Stimulated activated CD4-positive, alpha-beta T cell treated with anti-CD3 and anti-CD28 coated beads, Interleukin-4, amount 100 ng/mL, for 4 hours (primary cell): Measurements from ENCODE around the gene VAPA.

Source experiments
- DNase-seq, 2 experiments: peaks; one replicate each; pipeline ENCODE4 v3.0.0-alpha.2; 2020

VAPA gene, protein sequence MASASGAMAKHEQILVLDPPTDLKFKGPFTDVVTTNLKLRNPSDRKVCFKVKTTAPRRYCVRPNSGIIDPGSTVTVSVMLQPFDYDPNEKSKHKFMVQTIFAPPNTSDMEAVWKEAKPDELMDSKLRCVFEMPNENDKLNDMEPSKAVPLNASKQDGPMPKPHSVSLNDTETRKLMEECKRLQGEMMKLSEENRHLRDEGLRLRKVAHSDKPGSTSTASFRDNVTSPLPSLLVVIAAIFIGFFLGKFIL

DNA sequence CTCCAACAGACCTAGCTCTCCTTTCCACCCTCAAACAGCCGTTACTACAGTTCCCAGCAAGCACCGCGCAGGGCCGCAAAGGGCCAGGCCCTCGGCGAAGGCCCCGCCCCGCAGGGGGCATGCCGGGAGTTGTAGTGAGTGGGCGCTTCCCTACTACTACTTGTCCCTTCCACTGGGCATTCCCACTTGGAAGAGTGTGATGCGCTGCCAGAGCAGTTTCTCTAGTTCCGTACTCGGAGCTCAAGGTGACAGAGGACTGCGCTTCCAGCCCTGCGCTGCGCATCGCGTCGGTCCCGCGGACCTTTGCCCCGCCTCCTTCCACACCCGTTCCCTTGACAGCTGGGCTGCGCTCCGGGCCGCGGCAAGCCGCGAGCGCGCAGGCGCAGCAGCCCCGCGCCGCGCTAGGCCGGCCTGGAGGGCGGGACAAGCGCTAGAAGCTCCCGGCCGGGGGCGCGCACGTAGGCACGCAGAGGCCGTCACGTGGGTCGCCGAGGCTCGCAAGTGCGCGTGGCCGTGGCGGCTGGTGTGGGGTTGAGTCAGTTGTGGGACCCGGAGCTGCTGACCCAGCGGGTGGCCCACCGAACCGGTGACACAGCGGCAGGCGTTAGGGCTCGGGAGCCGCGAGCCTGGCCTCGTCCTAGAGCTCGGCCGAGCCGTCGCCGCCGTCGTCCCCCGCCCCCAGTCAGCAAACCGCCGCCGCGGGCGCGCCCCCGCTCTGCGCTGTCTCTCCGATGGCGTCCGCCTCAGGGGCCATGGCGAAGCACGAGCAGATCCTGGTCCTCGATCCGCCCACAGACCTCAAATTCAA, at the start of gene VAPA:
Gene VAPA, plus strand, starts transcription at position 491 of the 808 bp plus-strand sequence. Its CDS starts 241 bp downstream, at position 732.
- peak; percentile 90 to 91 for DNase-seq

DNA sequence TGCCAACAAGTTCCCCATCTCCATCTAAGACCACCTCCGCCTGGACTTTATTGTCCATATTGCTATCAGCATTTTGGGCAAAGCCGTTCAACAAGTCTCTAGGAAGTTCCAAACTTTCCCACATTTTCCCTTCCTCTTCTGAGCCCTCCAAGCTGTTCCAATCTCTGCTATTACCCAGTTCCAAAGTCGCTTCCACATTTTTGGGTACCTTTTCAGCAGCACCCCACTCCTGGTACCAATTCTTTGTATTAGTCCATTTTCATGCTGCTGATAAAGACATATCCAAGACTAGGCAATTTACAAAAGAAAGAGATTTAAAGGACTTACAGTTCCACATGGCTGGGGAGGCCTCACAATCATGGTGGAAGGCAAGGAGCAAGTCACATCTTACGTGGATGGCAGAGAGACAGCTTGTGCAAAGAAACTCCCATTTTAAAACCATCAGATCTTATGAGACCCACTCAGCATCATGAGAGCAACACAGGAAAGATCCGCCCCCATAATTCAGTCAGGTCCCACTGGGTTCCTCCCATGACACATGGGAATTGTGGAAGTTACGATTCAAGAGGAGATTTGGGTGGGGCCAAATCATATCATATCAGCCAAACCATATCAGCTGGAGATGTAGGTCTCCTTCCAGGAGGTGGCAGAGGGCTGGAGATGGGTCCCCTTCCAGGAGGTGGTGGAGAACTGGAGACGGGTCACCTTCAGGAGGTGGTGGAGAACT, 47.9 kb upstream of the VAPA start:
- no peak for DNase-seq

DNA sequence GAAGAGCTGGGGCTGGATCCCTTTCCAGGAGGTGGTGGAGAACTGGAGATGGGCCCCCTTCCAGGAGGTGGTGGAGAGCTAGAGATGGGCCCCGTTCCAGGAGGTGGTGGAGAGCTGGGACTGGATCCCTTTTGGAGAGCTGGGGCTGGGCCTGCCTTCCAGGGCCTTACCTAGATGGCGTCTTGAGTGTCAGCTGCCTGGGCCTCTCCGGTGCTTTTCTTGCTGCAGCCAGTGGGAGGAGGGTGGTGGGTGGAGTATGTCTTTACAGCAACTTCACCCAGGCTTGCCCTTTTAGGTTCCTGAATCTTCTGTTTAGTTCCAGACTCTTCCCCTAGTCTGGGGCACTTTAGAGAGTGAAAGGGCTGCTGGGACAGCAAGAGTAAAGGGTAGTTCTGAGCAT, 47.2 kb upstream of the VAPA start:
- DNase-seq = no peak

DNA sequence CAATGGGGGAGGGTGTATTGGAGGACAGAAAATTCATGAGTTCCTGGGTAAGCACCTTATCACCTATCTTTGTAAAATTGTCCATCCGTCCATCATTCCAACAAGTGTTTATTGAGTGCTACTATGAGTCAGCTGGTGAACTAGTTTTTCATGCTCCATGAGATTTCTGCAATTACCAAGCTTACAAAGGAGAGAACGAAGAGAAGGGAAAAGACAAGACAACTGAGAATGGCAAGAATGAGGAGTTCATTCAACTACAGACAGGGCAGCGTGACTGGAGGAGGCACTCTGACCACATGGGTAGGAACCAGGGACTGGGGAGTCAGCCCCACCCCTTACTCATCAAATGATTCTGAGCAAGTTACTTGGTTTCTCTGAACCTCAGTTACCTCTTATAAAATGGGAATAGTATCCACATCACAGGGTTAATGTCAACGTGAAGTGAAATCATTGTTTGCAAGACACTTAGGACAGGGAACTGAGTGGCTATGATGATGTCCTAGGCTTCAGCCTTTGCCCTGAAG, 46.7 kb upstream of the VAPA start:
- no peak for DNase-seq

DNA sequence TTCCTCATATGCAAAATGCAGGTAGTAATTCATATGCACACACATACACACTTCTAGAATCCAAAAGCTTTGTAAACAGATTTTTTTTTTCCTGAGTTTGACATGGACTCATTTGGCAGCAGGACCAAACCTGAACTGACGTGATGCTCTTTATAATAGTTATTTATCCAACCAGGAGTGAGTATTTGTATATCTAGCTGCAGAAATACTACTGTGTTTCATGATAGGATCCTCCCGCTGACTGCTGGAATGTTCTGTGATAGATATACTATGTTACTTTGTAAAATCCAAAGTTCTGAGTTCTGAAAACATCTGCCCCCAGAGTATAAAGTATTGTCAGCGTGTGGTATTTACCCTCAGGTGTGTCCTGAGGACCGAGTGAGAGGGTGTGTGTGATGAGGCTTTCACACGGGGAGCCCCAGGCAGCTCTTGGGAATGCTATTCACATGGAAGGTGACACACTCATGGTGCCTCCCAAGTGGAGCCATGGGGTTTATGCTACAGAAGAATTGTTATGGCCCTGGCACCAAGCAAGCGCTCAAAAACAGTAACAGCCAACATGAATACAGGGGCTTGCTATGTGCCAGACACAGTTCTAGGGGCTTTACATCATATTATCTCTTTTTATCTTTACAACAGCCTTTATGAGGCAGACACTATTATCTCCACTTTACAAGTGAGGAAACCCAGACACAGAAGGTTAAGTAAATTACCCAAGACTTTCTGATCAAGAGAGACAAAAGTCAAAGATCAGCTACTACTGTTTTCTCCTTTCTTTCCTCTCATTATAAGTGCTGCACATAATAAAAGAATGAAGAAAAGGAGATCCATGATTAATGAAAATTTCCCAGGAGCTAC, 44.7 kb upstream of the VAPA start:
- no peak for DNase-seq

DNA sequence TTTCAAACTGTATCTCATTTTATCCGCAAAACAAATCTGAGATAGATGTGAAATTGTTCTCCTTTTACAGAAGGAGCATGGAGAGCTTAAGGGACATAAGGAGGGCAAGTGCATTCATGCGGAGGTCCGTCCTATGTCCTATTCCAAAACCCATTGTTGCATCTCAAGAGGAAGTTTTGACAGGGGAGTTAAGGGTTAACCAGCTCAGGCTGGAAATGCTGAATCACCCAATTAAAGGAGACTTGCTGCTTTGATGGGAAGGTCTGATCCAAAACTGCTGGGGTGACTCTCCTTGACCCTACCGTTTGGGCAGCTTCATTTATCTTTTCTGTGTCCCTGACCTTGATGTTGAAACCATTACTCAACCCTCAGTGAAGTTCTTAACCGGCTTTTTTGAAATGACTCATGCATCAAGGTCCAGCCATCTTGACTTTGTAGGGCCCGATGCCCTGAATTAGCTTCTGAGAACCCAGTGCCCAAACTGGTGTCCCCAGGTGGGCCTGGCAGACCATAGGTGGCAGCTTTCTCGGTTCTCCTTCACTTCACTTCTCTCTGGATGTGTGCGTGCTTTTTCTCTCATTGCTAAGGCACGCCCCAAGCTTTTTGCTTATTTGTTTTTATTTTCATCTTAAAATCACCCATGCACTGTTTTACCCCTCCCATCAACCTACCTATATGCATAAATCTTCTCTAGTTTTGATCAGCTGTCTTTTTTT, 43.9 kb upstream of the VAPA start:
- no peak for DNase-seq

DNA sequence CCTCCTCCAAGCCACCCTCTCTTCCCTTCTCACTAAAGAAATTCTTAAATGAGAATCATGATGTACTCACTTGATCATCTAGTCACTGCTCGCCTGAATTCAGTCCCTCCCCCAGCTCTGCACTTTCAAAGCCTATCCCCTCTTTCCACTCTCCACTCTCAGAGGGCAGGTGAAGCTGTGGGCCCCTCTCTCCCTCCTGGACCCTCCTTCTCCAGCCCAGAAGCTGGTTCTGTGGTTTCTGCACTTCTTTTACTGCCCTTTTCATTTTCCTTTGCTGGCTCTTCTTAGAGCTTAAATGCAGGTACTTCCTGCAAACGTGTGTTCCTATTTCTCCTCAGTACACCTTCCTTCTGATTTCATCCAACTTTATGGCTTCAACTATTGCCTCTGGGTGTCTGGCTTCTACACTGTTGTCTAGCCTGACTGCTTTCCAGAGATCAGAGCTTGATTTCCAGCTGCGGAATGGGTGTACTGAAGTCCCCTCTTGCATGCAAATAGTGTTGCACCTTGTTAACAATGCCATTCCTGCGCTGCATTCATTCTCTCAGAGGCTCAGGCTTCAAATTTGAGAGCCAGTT, 43.3 kb upstream of the VAPA start:
- DNase-seq = no peak

DNA sequence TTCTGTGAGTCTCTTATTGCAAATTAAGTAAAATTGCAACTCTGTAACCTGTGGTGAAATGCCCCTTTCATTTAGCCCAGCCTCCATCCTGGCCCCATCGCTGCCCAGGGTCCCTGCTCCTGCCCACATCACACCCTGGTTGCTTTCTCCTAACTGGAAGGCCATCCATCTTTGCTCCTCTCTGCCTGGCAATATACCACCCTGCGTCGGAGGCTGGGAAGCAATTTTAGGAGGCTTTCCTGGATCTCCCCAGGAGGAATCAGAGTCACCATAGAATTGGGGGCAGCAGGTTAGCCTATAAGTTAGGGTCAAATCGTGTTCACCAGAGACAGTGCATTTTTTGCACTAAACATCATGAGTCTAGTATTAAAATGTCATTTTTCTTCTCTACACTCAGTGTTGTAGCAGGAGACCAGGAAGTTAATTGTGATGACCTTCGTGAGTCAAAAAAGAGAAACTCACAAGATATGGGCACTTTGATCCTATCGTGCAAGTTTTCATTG, 42.5 kb upstream of the VAPA start:
- DNase-seq = no peak

DNA sequence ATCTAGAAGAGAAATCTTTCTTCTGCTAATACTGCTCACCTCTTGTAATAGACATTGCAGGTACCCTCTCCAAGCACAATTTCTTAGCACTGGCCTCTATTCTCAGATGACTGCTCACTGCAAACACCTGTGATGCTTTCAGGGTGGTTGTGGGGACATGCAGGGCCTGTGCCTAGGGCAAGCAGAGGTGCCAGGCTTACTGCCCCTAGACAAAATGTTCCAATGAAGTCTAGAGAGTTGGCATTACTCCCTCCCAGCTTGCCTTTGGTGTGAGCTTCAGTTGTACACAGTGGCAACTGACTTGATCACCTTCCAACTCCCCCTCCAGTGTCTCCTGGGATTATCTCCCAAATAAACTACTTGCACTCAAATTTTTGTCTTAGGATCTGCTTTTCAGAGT, 41.0 kb upstream of the VAPA start:
- no peak for DNase-seq

DNA sequence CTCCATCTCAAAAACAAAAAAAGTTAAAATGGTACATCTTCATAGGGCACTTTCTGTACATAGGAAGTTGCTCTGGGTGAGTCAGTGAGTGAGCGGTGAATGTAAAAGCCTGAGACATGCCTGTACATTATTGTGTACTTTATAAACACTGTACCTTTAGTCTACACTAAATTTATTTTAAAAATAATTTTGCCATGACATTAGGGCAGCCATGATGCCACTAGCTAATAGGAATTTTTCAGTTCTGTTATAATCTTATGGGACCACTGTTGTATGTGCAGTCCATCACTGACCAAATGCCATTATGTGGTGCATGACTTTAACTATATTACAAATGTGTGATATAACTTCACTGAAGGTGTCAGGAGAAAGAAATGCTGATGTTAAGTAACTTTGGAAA, 39.1 kb upstream of the VAPA start:
- DNase-seq = no peak

DNA sequence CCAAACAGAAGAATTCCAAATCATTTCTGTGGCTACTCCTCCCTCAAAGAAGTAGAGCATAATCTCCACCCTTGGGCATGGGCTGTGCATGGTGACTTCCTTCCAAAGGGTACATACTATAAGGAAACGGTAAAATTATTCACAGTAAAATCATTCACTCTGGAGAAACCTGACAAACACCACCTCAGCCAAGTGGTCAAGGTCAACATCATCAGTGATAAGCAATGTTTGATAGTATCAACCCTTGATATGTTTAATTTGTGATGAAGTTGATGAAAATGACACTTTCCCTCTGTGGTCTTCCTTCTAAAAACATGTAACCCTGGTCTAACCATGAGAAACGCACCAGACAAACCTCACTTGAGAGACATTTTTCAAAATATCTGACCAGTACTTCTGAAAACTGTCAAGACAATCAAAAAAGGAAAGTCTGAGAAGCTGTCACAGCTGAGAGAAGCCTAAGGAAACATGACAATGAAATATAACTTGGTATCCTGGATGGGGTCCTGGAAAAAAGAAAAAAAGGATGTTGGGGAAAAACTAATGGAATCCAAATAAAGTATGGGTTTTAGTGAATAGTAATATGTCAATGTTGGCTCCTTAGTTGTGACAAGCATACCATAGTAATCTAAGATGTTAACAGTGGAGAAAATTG, 37.5 kb upstream of the VAPA start:
- no peak for DNase-seq

DNA sequence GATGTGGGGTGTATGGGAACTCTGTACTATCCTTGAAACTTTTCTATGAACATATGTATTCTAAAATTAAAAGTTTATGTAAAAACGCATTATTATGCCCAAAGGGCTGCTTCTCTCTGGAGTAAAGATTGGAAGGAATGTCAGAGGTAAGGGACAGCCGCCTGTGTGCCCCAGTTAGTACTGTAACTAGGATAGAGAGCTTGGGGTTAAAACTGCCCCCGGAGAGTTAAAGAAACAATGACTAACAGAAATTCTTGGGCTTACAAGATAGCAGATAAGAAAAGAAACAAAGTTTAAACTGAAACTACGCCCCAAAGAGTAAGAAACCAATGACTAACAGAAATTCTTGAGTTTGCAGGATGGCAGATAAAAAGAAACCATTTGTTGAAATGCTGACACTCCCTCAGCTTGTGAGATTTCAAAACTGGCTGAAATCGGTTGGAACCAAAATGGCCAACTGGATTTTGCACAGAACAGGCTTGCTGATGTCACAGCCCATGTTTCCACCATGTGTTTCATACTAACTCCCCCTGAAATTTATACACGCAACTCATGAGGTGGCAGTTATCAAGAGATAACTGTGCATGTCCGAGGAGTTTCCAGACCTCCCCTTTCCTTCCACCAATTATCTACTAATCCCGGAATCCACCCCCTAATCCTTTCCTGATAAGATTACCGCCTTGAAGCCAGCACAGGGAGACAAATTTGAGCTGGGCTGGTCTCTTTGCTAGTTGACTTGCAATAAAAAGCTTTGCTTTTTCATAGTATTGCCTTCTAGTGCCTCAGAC, 36.8 kb upstream of the VAPA start:
- DNase-seq = no peak

DNA sequence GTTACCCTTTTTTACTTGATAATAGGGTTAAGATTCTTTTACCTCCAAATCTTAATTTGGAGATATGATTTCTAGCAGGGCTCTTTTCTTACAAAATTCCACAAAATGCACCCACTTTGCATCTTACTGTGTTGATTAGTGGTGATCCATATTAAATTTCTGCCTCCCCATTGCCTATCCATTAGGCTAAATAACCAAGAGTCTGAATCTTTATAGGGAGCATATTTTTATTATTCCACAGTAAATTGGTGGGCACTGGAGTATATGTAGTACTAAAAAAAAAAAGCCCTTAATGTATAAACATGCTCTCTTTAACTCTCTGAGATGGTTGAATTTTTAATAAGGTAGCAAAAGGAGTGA, 36.2 kb upstream of the VAPA start:
- DNase-seq = no peak

DNA sequence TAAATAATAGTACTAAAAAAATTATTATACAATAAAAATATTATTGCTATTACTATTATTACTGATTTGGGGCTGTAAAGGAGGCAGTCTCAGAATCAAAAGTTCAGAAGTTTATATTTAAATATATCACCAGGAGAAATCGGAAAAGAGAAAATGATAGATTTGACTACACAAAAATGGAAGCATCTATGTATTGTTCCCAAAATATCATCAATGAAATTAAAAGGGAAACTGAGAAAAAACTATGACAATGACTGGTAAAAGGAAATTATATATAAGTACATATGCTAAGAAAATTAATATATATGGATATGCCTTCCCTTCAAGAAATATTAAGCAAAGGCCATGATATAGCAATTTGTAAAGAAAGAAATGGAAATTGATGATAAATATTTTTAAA, 35.7 kb upstream of the VAPA start:
- no peak for DNase-seq

DNA sequence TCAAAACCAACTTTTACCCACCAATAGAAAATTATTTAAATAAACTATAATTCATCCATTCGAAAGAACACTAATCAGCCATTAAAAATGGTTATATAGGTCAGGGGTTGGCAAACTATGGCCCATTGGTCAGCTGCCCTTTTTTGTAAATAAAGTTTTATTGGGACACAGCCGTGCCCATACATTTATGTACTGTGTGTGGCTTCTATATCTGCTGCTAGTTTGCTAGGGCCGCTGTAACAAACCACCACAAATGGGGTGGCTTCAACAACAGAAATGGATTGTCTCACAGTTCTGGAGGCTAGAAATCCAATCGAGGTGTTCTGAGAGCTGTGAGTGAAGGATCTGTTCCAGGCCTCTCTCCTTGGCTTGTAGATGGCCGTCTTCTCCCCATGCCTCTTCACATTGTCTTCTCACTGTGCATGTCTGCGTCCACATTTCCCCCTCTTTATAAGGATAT, 35.0 kb upstream of the VAPA start:
- no peak for DNase-seq

DNA sequence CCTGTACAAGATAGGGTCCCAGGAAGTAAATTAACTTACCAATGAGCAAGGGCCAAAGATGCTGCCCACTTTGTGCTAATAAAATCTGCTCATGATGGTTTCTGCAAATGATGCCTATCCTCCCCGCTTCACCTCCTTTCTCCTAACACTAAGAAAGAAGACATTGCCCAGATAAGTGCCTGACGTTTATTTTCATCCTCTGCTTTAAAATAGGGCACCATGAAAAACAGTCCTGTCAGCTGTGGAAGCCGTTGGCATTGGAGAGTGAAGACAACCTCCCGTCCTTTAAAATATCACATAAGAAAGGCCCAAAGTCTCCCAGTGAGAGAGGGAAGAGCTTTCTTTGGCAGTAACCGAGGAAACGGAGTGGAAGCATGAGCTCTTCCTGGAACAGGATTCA, 29.7 kb upstream of the VAPA start:
- no peak for DNase-seq

DNA sequence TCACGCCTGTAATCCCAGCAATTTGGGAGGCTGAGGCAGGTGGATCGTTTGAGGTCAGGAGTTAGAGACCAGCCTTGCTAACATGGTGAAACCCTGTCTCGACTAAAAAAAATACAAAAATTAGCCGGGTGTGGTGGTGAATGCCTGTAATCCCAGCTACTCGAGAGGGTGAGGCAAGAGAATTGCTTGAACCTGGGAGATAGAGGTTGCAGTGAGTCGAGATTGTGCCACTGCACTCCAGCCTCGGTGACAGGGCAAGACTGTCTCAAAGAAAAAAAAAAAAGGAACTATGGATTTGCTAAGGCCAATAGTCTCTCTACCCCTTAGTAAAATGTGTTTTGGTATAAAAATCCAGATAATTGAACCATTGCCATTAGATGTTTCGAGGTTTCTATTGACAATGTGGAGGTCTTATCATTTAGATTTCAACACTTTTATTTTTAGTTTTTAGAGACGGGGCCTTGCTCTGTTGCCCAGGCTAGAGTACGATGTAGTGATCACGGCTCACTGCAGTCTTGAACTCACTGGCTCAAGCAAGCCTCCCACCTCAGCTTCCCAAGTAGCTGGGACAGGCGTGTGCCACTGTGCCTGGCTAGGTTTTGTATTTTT, 29.2 kb upstream of the VAPA start:
- no peak for DNase-seq

DNA sequence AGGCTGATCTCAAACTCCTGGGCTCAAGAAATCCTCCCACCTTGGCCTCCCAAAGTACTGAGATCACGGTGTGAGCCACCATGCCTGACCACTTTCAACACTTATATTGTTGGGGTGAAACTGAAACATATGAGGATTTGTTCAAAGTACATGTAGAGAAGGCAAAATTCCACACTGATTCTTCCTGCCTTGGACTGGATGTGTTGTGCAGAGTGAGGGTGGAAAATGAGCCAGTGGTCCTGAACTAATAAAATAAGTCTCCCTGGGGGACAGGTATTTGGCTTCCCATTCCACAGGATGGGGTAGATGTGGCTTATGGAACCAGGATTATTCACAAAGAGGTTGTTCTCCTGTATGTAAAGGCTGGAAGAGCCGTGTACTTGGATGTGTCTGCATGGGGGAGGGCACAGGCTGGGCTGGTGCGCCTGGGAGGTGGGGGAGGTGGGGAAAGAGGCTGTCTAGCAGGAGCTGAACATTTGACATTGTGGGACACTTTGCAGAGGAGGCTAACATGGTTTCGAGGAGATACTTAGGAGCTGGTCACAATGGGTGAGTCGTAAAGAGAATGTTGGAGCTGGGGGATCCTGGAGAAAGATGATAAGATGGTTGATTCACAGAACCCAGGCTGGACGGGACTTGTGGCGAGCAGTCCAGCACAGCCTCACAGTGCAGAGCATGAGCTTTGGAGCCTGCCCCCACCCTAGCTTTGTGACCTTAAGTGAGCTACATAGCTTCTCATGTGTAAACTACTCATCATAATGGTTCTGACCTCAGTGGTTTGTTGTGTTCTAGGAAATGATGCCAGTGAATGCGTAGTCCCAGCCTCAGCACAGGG, 28.4 kb upstream of the VAPA start, which contains the start of gene TXNDC2:
Gene TXNDC2, plus strand, starts transcription at position 804 of the 835 bp plus-strand sequence. CDS start 708 bp downstream, outside the sequence.
- DNase-seq = no peak

DNA sequence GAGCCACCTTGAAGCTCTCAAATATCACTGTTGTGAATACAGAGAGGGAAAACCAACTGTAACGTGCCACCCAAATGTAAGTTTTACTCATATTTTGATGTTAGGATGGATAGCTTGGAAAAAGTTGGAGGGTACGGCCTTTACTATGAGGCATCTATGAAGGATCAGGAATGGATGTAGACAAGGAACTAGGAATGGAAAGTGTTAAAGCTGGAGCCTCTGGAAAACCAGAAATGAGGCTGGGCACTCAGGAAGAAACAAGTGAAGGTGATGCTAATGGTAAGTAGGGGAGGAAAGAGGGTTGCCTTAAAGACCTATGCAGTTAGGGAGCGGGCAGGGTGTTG, 27.8 kb upstream of the VAPA start:
- no peak for DNase-seq
